ENCODE data around the gene C4A.
"Not testable (repeated sequence)": the region's sequence is repeated elsewhere in the genome, so short reads cannot be mapped to it uniquely, and the experiment has no call there.

The C4A gene

GRCh38 chr6:32047855-32048766, 66.3 kb downstream of the C4A start:
- in situ Hi-C loops (cut with MboI; ENCODE audit: low sequenced_read_pairs), result no loop called here

DNA sequence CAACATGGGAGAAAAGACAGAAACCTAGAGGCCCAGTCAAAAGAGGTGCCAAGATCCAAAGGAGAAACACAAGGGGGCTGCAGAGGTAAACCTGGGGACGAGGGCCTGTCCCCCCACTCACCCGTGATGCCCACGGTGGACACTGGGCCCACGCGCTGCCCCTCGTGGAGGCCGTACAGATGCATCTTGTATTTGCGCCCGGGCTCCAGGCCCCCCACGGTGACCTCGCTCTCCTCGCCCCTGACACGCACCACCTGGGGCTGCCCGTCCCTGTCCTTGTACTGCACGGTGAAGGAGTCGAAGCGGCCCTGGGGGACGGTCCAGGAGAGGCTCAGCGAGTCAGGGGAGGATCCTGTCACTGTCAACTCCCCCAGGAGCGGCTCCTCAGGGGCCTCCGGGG, 67.3 kb downstream of the C4A start:
- in situ Hi-C loops (cut with MboI; ENCODE audit: low sequenced_read_pairs), result not testable (repeated sequence)

DNA sequence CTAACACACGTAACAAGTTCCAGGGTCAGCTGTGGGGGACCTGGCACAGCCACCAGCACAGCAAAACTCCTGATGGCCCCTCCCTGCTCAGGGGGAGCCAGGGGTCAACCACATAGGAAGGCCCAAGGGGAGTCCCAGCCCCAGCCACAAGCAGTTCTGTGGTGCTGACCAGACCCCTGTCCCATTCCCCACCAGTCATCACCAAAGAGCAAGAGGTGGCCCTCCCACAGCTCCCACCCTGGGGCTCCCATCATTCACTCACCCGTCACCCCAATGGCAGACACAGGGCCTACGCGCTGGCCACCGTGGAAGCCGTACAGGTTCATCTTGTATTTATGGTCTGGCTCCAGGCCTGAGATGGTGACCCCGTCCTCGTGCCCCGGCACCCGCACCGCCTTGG, 67.9 kb downstream of the C4A start:
- in situ Hi-C loops (cut with MboI; ENCODE audit: low sequenced_read_pairs), result not testable (repeated sequence)

DNA sequence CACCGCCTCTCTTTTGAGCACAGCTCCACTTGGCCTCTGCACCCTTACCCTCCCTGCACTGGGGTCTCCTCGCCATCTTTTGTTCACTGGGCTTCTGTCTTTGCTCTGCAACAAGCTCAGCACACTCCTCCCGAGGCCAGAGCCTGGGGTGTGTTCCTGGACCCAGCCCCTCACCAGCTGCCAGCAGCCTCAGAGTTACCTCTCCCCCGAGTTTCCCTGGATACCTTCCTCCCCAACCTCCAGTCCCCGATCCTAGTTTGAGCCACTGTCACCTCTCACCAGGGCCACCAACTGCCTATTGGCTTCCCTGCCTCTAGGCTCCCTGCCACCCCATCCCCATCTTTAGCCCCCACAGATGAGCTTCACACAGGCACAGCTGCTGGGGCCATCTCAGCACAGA, 68.7 kb downstream of the C4A start:
- in situ Hi-C loops (cut with MboI; ENCODE audit: low sequenced_read_pairs), result no loop called here
